GM12864 (cell line): ENCODE data around the gene DNAH5.

ENCODE experiments used
- DNase-seq: peaks from one replicate; pipeline ENCODE4 v3.0.0-alpha.2; 2011; ENCODE audit warnings: low read depth
- H3K4me3 ChIP-seq: 2 replicates; pipeline ENCODE4 v1.5.1; 2011; ENCODE audit warnings: mild to moderate bottlenecking, low read depth, low read length, control low read depth
- CTCF ChIP-seq: IDR thresholded peaks from 2 replicates; pipeline ENCODE4 v1.5.1; 2011; ENCODE audit warnings: low read depth, mild to moderate bottlenecking, moderate library complexity, low read length, control low read depth, inconsistent platforms; ENCODE audit errors: missing control alignments

The DNAH5 gene

GRCh38 chr5:13941468-13941867 lies 3.0 kb downstream of the DNAH5 start:
- no peak for DNase-seq
- TF ChIP-seq CTCF: no peak
- H3K4me3 ChIP-seq: no peak overlapping the region

DNA sequence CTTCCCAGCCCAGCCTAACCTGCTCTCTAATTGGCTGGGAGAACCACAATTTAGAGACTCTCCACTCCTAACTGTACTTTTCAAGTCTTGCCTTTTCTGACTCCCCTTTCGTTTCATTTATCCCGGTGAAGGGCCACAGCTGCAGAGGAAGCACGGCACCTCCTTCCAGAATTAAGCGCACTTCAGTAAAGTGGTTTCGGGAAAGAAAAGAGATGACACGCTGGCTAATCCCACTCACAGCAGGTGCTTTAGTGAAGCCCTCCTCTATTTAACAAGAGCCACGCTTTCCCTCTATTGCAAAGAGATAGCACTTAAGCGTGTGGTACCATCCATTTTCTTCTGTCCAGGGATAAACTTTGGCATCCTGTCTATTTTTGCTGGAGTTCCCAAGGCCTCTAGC lies 4.8 kb downstream of the DNAH5 start:
- TF ChIP-seq CTCF: no peak
- no peak for DNase-seq
- H3K4me3 ChIP-seq: no peak overlapping the region

GRCh38 chr5:13934921-13935320 lies 9.6 kb downstream of the DNAH5 start:
- TF ChIP-seq CTCF: no peak
- no peak for DNase-seq
- H3K4me3 ChIP-seq: no peak overlapping the region

DNA sequence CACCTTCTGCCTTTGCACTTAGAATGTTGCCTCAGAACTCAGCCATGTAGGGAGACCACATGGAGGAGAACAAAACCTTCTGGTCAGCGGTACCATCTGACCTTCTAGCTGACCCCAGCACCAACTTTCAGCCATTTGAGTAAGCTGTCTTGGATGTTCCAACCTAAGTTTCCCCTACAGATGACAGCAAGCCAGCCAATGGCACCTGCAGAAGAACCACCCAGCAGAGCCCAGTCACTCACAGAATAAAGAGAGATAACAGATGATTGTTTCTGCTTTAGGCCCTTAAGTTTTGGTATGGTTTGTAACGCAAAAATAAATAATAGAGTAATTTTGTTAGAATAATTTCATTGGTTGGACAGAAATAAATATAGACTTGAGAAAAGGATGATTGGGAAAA lies 10.4 kb downstream of the DNAH5 start:
- no peak for TF ChIP-seq CTCF
- H3K4me3 ChIP-seq: no peak overlapping the region

DNA sequence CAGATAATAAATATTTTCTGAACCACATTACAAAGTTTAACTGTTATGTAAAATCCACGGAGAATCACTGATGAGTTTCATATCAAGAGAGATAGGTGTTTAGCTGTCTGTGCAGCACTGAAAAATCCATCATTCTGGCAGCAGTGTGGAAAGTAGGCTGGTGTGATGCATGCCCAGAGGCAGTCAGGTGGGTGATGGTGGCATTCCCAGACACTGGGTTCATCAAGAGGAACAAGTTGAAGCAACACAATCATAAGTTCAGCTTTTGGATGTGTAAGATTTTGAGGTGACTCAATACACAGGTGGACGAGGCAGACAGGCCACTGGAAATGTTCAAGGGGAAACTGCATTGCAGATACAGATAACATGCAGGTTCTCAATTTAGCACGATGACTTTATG lies 11.9 kb downstream of the DNAH5 start:
- no peak overlapping the region for H3K4me3 ChIP-seq
- TF ChIP-seq CTCF: no peak
- DNase-seq: no peak

More for the DNA sequence above, 10.4 kb downstream of the DNAH5 start:
- no peak for DNase-seq

- no peak for TF ChIP-seq CTCF
- DNase-seq: no peak
- H3K4me3 ChIP-seq: no peak overlapping the region
These were observed 12.5 kb downstream of the DNAH5 start for GRCh38 chr5:13932011-13932410.

DNA sequence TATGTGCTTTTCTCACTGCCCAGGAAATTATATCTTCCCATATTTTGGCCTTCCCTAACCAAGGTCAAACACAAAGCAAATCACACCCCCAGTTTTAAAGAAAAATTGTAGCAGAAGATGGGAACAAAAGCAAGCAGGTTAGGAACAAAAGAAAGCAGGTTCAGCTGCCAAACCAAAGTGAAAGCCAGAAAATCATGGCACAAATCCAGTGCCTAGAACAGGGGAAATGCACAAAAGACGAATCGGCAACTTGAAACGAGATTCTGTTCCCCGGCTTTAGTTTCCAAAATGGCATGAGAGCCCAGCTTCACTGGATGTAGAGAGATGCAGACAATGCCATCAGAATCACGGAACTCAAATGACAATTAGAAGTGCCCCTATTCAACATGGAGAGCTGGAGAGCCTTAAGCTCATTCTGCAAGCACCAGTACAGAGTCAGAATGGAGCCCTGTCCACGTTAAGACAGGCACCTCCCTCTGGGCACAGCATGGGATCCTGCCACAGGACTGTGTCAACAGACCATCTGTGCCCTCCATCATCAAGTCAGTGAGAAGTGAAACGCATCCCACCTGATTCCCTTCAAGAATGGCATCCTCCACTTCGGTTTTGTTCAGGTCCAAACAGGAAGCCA lies 13.8 kb downstream of the DNAH5 start:
- no peak for TF ChIP-seq CTCF
- DNase-seq: no peak
- H3K4me3 ChIP-seq: no peak overlapping the region
